Caco-2 (cell line): ENCODE measurements around the gene CEP170B. TPM values are rescaled to one million over a fixed set of nuclear protein-coding genes. Genes with fewer than 3 reads are reported as not detected.
"Not testable (repeated sequence)": the region's sequence is repeated elsewhere in the genome, so short reads cannot be mapped to it uniquely, and the experiment has no call there.

Source experiments
- BruUV-seq: library from RNA; stranded (reverse); fragments of 400-500 nt; replicated peaks from 2 replicates; lab custom pipeline; 2021; lab: Mats Ljungman, UMichigan
- CTCF ChIA-PET: fragments of 300-600 bp; sonication (Branson Sonifier 250); formaldehyde crosslinking; loops from one replicate; lab custom pipeline; 2022; ENCODE audit warnings: antibody characterized with exemption; lab: Charles Lee
- POLR2A ChIA-PET: fragments of 300-600 bp; sonication (Branson Sonifier 250); formaldehyde crosslinking; loops from one replicate; lab custom pipeline; 2022; ENCODE audit warnings: antibody characterized with exemption; lab: Charles Lee
- DNase-seq, 2 experiments: peaks; one replicate each; pipeline versions ENCODE4 v3.0.0 to v3.0.0-alpha.2; 2020 to 2022
- H3K27me3 ChIP-seq: replicated peaks from 2 replicates; pipeline ENCODE4 v1.6.0; 2011; ENCODE audit warnings: low read length; ENCODE audit not compliant: control insufficient read depth, insufficient read depth
- H3K36me3 ChIP-seq: 2 replicates; pipeline ENCODE4 v1.5.1; 2011; ENCODE audit warnings: low read length; ENCODE audit not compliant: control insufficient read depth, insufficient read depth
- H3K4me1 ChIP-seq: fragments of 250-450 bp; sonication (Bioruptor Pico); 2 replicates; pipeline ENCODE4 v1.5.1; 2020; ENCODE audit warnings: mild to moderate bottlenecking
- H3K4me3 ChIP-seq: 2 replicates; pipeline ENCODE4 v1.5.1; 2011; ENCODE audit warnings: low read depth, mild to moderate bottlenecking, control low read depth, low read length
- H3K9me3 ChIP-seq: fragments of 250-450 bp; sonication (Bioruptor Pico); 2 replicates; pipeline ENCODE4 v1.5.1; 2020; ENCODE audit warnings: mild to moderate bottlenecking, moderate library complexity
- H3K27ac Mint-ChIP-seq: one replicate; pipeline ENCODE4 v1.8.0; 2022; ENCODE audit warnings: mixed read lengths; ENCODE audit not compliant: unreplicated experiment
- H3K27me3 Mint-ChIP-seq: one replicate; pipeline ENCODE4 v1.8.0; 2022; ENCODE audit warnings: mixed read lengths; ENCODE audit not compliant: insufficient read depth, unreplicated experiment
- H3K36me3 Mint-ChIP-seq: one replicate; pipeline ENCODE4 v1.8.0; 2022; ENCODE audit warnings: mild to moderate bottlenecking, mixed read lengths; ENCODE audit not compliant: insufficient read depth, unreplicated experiment
- H3K4me1 Mint-ChIP-seq: one replicate; pipeline ENCODE4 v1.8.0; 2022; ENCODE audit warnings: low read depth, mixed read lengths; ENCODE audit not compliant: unreplicated experiment
- H3K4me3 Mint-ChIP-seq: one replicate; pipeline ENCODE4 v1.8.0; 2022; ENCODE audit warnings: mild to moderate bottlenecking, moderate library complexity, mixed read lengths; ENCODE audit not compliant: unreplicated experiment
- H3K9me3 Mint-ChIP-seq: one replicate; pipeline ENCODE4 v1.8.0; 2022; ENCODE audit warnings: mixed read lengths; ENCODE audit not compliant: unreplicated experiment
- intact Hi-C: fragments of 100-400 bp; cut with micrococcal nuclease; formaldehyde crosslinking; loops from one replicate; pipeline ENCODE4 v1.10.0; 2022; ENCODE audit not compliant: unreplicated experiment
- total RNA-seq: library from RNA; stranded (reverse); gene quantifications from 2 replicates; pipeline ENCODE4 v1.2.3, GENCODE V29; 2022
- TF ChIP-seq, protein P1 (sequence below), 2 experiments: fragments of 200-600 bp in 1 of 2; IDR thresholded peaks; 1 replicate in 1 of 2; 2 replicates in 1 of 2; pipeline versions ENCODE4 v1.5.1 to v1.8.0; 2011 to 2022; ENCODE audit warnings: antibody characterized with exemption in 1 of 2, control low read depth in 1 of 2, inconsistent platforms in 1 of 2, low read depth in 1 of 2, low read length in 1 of 2, mild to moderate bottlenecking in 1 of 2, moderate library complexity in 1 of 2; ENCODE audit not compliant: insufficient read depth in 1 of 2, severe bottlenecking in 1 of 2, unreplicated experiment in 1 of 2

CEP170B gene
- total RNA-seq, 1 experiment from 2014 or later, result 31.6 TPM

DNA sequence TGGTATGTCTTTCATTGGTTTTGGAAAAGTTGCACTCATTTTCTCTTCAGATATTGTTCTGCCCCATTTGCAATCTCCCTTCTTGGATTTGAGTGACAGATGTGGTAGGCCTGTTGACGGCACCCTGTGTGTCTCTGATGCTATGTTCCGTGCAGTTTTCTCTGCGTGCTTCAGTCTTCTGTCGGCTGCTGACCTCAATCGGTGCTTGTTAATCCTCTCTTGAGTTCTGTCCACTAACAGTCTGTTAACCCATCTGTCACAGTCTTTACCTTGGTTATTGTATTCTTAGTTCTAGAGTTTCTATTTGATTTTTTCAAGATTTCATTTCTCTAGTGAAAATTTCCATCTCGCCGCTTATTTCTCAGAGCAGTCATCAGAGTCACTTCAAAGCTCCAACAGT lies 38.9 kb downstream of the CEP170B start:
- no TSS peak for BruUV-seq
- Histone ChIP-seq H3K36me3 (no peaks in the 10 kb centered on the region), H3K4me3 (no peak overlapping the region), H3K9me3 (0 out of 2 replicates have a peak, but pooled peaks cover 4% of the 10 kb centered on the region), H3K4me1 (no peaks in the 10 kb centered on the region), H3K27me3 (no peaks in the 10 kb centered on the region)
- POLR2A ChIA-PET, result no interaction called here
- intact Hi-C loops, result no loop called here
- Mint-ChIP-seq H3K36me3 (no peaks in the 10 kb centered on the region), H3K27me3 (peaks cover 30% of the 10 kb centered on the region), H3K9me3 (peaks cover 11% of the 10 kb centered on the region), H3K4me3 (no peak overlapping the region), H3K27ac (no peak overlapping the region), H3K4me1 (no peaks in the 10 kb centered on the region)
- TF ChIP-seq, protein P1, sequence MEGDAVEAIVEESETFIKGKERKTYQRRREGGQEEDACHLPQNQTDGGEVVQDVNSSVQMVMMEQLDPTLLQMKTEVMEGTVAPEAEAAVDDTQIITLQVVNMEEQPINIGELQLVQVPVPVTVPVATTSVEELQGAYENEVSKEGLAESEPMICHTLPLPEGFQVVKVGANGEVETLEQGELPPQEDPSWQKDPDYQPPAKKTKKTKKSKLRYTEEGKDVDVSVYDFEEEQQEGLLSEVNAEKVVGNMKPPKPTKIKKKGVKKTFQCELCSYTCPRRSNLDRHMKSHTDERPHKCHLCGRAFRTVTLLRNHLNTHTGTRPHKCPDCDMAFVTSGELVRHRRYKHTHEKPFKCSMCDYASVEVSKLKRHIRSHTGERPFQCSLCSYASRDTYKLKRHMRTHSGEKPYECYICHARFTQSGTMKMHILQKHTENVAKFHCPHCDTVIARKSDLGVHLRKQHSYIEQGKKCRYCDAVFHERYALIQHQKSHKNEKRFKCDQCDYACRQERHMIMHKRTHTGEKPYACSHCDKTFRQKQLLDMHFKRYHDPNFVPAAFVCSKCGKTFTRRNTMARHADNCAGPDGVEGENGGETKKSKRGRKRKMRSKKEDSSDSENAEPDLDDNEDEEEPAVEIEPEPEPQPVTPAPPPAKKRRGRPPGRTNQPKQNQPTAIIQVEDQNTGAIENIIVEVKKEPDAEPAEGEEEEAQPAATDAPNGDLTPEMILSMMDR (IDR thresholded peaks at IDR 0.05; ENCODE audit: insufficient read depth in 1 of 2, low read depth in 1 of 2, low read length in 1 of 2, severe bottlenecking in 1 of 2, unreplicated experiment in 1 of 2), result no peak
- no peak for DNase-seq
- CTCF ChIA-PET, result interaction anchor here (0.6 kb wide), 1 partner anchor 1776 kb away, joined by 3 read pairs; no protein-coding TSS in a partner anchor

DNA sequence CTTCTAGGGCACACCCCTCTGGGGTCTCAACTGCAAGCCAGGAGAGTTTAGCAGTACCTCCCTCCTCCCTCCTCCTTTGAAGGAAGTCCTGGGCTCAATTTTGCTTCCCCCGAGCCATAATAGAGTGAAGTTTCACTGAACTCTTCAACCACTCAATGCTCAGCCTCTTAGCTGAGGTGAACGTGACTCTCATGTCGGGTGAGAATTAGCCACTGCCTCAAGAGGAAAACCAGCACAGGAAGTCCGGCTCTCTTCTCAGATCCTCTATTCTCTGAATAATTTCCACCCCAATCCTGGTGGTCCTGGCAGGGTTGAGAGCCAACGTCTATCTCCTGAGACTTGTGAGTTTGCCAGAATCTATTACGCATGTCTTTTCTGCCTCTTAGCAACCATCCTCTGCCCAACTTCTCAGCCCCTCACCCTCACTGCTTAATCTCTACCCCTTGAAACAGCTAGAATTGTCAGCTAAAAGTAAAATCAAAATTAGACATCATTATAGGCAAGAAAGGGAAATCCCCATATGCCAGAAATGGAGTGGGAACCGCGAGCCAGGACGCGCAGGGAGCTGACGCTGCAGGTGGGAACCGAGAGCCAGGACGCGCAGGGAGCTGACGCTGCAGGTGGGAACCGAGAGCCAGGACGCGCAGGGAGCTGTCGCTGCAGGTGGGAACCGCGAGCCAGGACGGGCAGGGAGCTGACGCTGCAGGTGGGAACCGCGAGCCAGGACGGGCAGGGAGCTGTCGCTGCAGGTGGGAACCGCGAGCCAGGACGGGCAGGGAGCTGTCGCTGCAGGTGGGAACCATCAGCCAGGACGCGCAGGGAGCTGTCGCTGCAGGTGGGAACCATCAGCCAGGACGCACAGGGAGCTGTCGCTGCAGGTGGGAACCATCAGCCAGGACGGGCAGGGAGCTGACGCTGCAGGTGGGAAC lies 39.8 kb downstream of the CEP170B start:
- H3K27ac Mint-ChIP-seq, intact Hi-C loops, H3K27me3 ChIP-seq, H3K4me1 Mint-ChIP-seq, H3K4me3 ChIP-seq, H3K36me3 Mint-ChIP-seq, BruUV-seq, DNase-seq, POLR2A ChIA-PET, H3K9me3 ChIP-seq, H3K4me3 Mint-ChIP-seq, H3K36me3 ChIP-seq, H3K4me1 ChIP-seq: not testable (repeated sequence)
- peaks cover 30% of the 10 kb centered on the region for H3K27me3 Mint-ChIP-seq
- CTCF ChIA-PET, result interaction anchor here (0.6 kb wide), 1 partner anchor 1777 kb away, joined by 3 read pairs; no protein-coding TSS in a partner anchor
- peaks cover 11% of the 10 kb centered on the region for H3K9me3 Mint-ChIP-seq

DNA sequence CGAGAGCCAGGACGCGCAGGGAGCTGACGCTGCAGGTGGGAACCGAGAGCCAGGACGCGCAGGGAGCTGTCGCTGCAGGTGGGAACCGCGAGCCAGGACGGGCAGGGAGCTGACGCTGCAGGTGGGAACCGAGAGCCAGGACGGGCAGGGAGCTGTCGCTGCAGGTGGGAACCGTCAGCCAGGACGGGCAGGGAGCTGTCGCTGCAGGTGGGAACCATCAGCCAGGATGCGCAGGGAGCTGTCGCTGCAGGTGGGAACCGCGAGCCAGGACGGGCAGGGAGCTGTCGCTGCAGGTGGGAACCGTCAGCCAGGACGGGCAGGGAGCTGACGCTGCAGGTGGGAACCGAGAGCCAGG lies 40.5 kb downstream of the CEP170B start:
- BruUV-seq, H3K36me3 ChIP-seq, H3K36me3 Mint-ChIP-seq, intact Hi-C loops, H3K4me3 ChIP-seq, H3K9me3 ChIP-seq, CTCF ChIA-PET, POLR2A ChIA-PET, H3K27ac Mint-ChIP-seq, DNase-seq, H3K4me3 Mint-ChIP-seq, H3K4me1 ChIP-seq, H3K4me1 Mint-ChIP-seq, H3K27me3 ChIP-seq: not testable (repeated sequence)
- H3K9me3 Mint-ChIP-seq, result peaks cover 11% of the 10 kb centered on the region
- peaks cover 30% of the 10 kb centered on the region for H3K27me3 Mint-ChIP-seq

DNA sequence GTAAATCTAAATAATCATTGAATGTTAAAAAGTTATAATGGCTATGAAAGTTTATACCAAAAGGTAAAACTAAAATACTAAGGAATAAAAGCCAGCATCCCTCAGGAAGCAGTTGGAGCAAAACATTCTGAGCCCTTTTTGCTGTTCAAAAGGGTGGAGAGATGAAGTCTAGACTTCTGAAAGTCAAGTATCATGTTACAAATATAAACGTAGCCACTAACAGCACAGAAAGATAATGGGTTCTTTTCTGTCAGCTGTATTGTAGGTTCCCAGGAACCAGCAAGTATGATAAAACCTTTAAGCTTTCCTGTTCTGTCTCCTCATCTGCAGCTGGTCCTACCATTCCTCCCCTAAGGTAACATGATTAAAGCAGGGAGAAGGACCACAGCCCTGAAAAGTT lies 43.2 kb downstream of the CEP170B start:
- H3K9me3 ChIP-seq, result peaks cover 11% of the 10 kb centered on the region
- Mint-ChIP-seq H3K4me1 (no peaks in the 10 kb centered on the region), H3K27me3 (peaks cover 25% of the 10 kb centered on the region), H3K4me3 (no peak overlapping the region), H3K9me3 (peaks cover 16% of the 10 kb centered on the region), H3K27ac (no peak overlapping the region), H3K36me3 (no peaks in the 10 kb centered on the region)
- H3K4me3 ChIP-seq, result no peak overlapping the region
- BruUV-seq, result no TSS peak
- no peaks in the 10 kb centered on the region for H3K4me1 ChIP-seq
- H3K27me3 ChIP-seq, result no peaks in the 10 kb centered on the region
- TF ChIP-seq, protein P1 (IDR thresholded peaks at IDR 0.05; ENCODE audit: insufficient read depth in 1 of 2, low read depth in 1 of 2, low read length in 1 of 2, severe bottlenecking in 1 of 2, unreplicated experiment in 1 of 2), result no peak
- ChIA-PET POLR2A (no interaction called here), CTCF (interaction anchor here (0.6 to 1.0 kb wide), 2 partner anchors 12 to 13 kb away, joined by 3 read pairs; no protein-coding TSS in a partner anchor)
- no peak for DNase-seq
- intact Hi-C loops, result no loop called here
- no peaks in the 10 kb centered on the region for H3K36me3 ChIP-seq
